GM23338 (cell line): ENCODE results near the gene GLRA1. TPM values are rescaled to one million over a fixed set of nuclear protein-coding genes. Genes with fewer than 3 reads are reported as not detected.
A peak's percentile ranks its signal among the peaks of the same experiment; 100 is the strongest.

Experiments
- ATAC-seq: fragments of 200-7000 bp; cut with Tn5 transposase; 3 replicates; pipeline ENCODE4 v1.9.1; 2020
- DNase-seq: peaks from one replicate; pipeline ENCODE4 v3.0.0-alpha.2; 2015; ENCODE audit warnings: low spot score
- H2AFZ ChIP-seq: fragments of 200-600 bp; sonication (generic); 2 replicates; pipeline ENCODE4 v1.8.0; 2016; ENCODE audit warnings: antibody characterized with exemption, mild to moderate bottlenecking, moderate library complexity
- H3F3A ChIP-seq: fragments of 200-600 bp; sonication (generic); replicated peaks from 2 replicates; pipeline ENCODE4 v1.8.0; 2017; ENCODE audit warnings: antibody characterized with exemption, mixed run types, low read depth
- H3K27ac ChIP-seq: fragments of 200-600 bp; sonication (generic); 2 replicates; pipeline ENCODE4 v1.6.1; 2016; ENCODE audit warnings: low read depth
- H3K27me3 ChIP-seq: fragments of 200-600 bp; sonication (generic); 2 replicates; pipeline ENCODE4 v1.8.0; 2016; ENCODE audit warnings: mild to moderate bottlenecking, mixed run types, moderate library complexity; ENCODE audit not compliant: insufficient read depth
- H3K36me3 ChIP-seq: fragments of 200-600 bp; sonication (generic); 2 replicates; pipeline ENCODE4 v1.8.0; 2016; ENCODE audit warnings: mild to moderate bottlenecking; ENCODE audit not compliant: insufficient read depth
- H3K4me1 ChIP-seq: fragments of 200-600 bp; sonication (generic); 2 replicates; pipeline ENCODE4 v1.8.0; 2016; ENCODE audit warnings: mild to moderate bottlenecking, moderate library complexity; ENCODE audit not compliant: insufficient read depth
- H3K4me2 ChIP-seq: fragments of 200-600 bp; sonication (generic); 2 replicates; pipeline ENCODE4 v1.7.1; 2017; ENCODE audit warnings: mixed run types
- H3K4me3 ChIP-seq: fragments of 200-600 bp; sonication (generic); 2 replicates; pipeline ENCODE4 v1.6.1; 2016; ENCODE audit warnings: mixed run types
- H3K79me2 ChIP-seq: fragments of 200-600 bp; sonication (generic); replicated peaks from 2 replicates; pipeline ENCODE4 v1.8.0; 2017; ENCODE audit warnings: mild to moderate bottlenecking; ENCODE audit not compliant: insufficient read depth
- H3K9me2 ChIP-seq: fragments of 200-600 bp; sonication (generic); 2 replicates; pipeline ENCODE4 v1.8.0; 2017; ENCODE audit not compliant: insufficient read depth
- H4K20me1 ChIP-seq: fragments of 200-600 bp; sonication (generic); replicated peaks from 2 replicates; pipeline ENCODE4 v1.8.0; 2017; ENCODE audit warnings: mild to moderate bottlenecking; ENCODE audit not compliant: insufficient read depth
- H3K27ac Mint-ChIP-seq: 2 replicates; pipeline ENCODE4 v1.8.0; 2020; ENCODE audit warnings: inconsistent platforms, mild to moderate bottlenecking, moderate library complexity, mixed read lengths
- H3K27me3 Mint-ChIP-seq: 3 replicates; pipeline ENCODE4 v1.8.0; 2022; ENCODE audit warnings: low read depth, mild to moderate bottlenecking, moderate library complexity, mixed read lengths, inconsistent platforms; ENCODE audit not compliant: insufficient read depth, poor library complexity
- H3K36me3 Mint-ChIP-seq: 3 replicates; pipeline ENCODE4 v1.8.0; 2021; ENCODE audit warnings: low read depth, mild to moderate bottlenecking, inconsistent platforms, moderate library complexity, mixed read lengths
- H3K4me1 Mint-ChIP-seq: 3 replicates; pipeline ENCODE4 v1.8.0; 2020; ENCODE audit warnings: mild to moderate bottlenecking, inconsistent platforms, mixed read lengths
- H3K4me3 Mint-ChIP-seq: 3 replicates; pipeline ENCODE4 v1.8.0; 2021; ENCODE audit warnings: moderate library complexity, mild to moderate bottlenecking, inconsistent platforms, mixed read lengths
- H3K9me3 Mint-ChIP-seq: 3 replicates; pipeline ENCODE4 v1.8.0; 2020; ENCODE audit warnings: moderate library complexity, mild to moderate bottlenecking, inconsistent platforms, mixed read lengths
- CREB1 ChIP-seq: fragments of 250-450 bp; sonication (Bioruptor Pico); IDR thresholded peaks from 2 replicates; pipeline ENCODE4 v1.5.0; 2020; ENCODE audit warnings: low read depth, mild to moderate bottlenecking, moderate library complexity
- EZH2 ChIP-seq: fragments of 200-600 bp; sonication (generic); IDR thresholded peaks from one replicate; pipeline ENCODE4 v1.8.0; 2017; ENCODE audit warnings: antibody characterized with exemption, mild to moderate bottlenecking, low read depth; ENCODE audit not compliant: unreplicated experiment
- EZH2phosphoT487 ChIP-seq: fragments of 200-600 bp; sonication (generic); IDR thresholded peaks from one replicate; pipeline ENCODE4 v1.8.1; 2018; ENCODE audit warnings: antibody characterized with exemption; ENCODE audit not compliant: unreplicated experiment
- JUNB ChIP-seq: IDR thresholded peaks from one replicate; pipeline ENCODE4 v1.6.1; 2016; ENCODE audit warnings: antibody characterized with exemption; ENCODE audit not compliant: unreplicated experiment
- NANOG ChIP-seq: IDR thresholded peaks from 2 replicates; pipeline ENCODE4 v1.6.1; 2016; ENCODE audit warnings: antibody characterized with exemption, borderline replicate concordance
- POLR2AphosphoS5 ChIP-seq: IDR thresholded peaks from 2 replicates; pipeline ENCODE4 v1.6.1; 2016; ENCODE audit warnings: antibody characterized with exemption, low read depth
- STAT1 ChIP-seq: IDR thresholded peaks from one replicate; pipeline ENCODE4 v1.6.1; 2016; ENCODE audit warnings: antibody characterized with exemption; ENCODE audit not compliant: unreplicated experiment
- ZNF114 ChIP-seq: fragments of 250-450 bp; sonication (Bioruptor Pico); IDR thresholded peaks from 2 replicates; pipeline ENCODE4 v1.5.0; 2020; ENCODE audit warnings: mild to moderate bottlenecking, moderate library complexity
- ZNF331 ChIP-seq: fragments of 250-450 bp; sonication (Bioruptor Pico); IDR thresholded peaks from 2 replicates; pipeline ENCODE4 v1.5.0; 2020; ENCODE audit warnings: low read depth, mild to moderate bottlenecking, moderate library complexity
- polyA plus RNA-seq: library from polyadenylated mRNA; unstranded; fragments of >200 nt; fragmentation: Nextera tagmentation; extraction: Ambion mirVana; gene quantifications from 2 replicates; pipeline ENCODE4 v1.2.1, GENCODE V29; 2016
- total RNA-seq: library from RNA; depleted of rRNA; stranded (reverse); fragments of >200 nt; shearing (Covaris generic); gene quantifications from 2 replicates; pipeline ENCODE4 v1.2.3, GENCODE V29; 2014
- TF ChIP-seq, protein P1 (sequence below): IDR thresholded peaks from 2 replicates; pipeline ENCODE4 v1.6.1; 2016; ENCODE audit warnings: antibody characterized with exemption
- TF ChIP-seq, protein P2 (sequence below): fragments of 250-450 bp; sonication (Bioruptor Pico); IDR thresholded peaks from 2 replicates; pipeline ENCODE4 v1.5.0; 2020; ENCODE audit warnings: mild to moderate bottlenecking, moderate library complexity
- TF ChIP-seq, protein P3 (sequence below), 2 experiments: fragments of 200-600 bp in 1 of 2; sonication (generic) in 1 of 2; conservative IDR thresholded peaks; 2 replicates each; pipeline versions ENCODE4 v1.5.1 to v1.6.1; 2016 to 2017; ENCODE audit warnings: antibody characterized with exemption in 2 of 2, low read depth in 2 of 2, mild to moderate bottlenecking in 2 of 2, moderate library complexity in 1 of 2

Gene GLRA1
- total and polyA plus RNA-seq, 2 experiments from 2014 or later: not detected

DNA sequence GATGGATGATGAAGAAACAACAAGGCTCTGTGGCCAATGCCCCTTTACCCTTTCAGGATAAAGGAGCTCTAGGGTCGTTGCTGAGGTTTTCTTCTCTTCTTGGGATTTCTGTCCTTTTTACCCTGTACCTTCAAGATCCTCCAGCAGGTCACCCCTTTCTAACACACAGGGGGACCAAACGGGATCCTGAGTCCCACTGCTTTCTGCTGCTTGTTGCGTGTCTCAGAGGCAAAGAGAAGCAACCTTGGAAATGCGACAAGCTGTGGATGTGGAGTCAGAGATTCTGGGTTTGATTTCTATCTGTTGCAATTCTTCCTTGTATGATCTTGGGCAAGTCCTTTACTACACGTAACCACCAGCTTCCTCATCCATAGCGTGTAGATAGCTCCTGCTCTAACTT is 20.5 kb downstream of the GLRA1 start:
- Histone ChIP-seq H3K79me2 (no peaks in the 10 kb centered on the region), H3K9me2 (no peaks in the 10 kb centered on the region), H4K20me1 (peaks cover 12% of the 10 kb centered on the region; the same call in 1 of the 2 replicates), H3K4me2 (peak overlapping the region; percentile 17; the same call in 1 of the 2 replicates), H3K27me3 (peaks cover 100% of the 10 kb centered on the region), H2AFZ (no peak overlapping the region), H3K27ac (no peak overlapping the region), H3K4me1 (peaks cover 20% of the 10 kb centered on the region), H3K36me3 (no peaks in the 10 kb centered on the region), H3K4me3 (no peak overlapping the region), H3F3A (no peaks in the 10 kb centered on the region)
- Mint-ChIP-seq H3K36me3 (no peaks in the 10 kb centered on the region), H3K4me3 (no peak overlapping the region), H3K27me3 (peaks cover 94% of the 10 kb centered on the region), H3K4me1 (peaks cover 11% of the 10 kb centered on the region; the same call in 2 of the 3 replicates), H3K9me3 (no peaks in the 10 kb centered on the region), H3K27ac (no peak overlapping the region)
- ATAC-seq (no peak; the same call in none of the 3 replicates), DNase-seq (no peak)
- TF ChIP-seq JUNB (no peak), EZH2 (peak; percentile 35)

DNA sequence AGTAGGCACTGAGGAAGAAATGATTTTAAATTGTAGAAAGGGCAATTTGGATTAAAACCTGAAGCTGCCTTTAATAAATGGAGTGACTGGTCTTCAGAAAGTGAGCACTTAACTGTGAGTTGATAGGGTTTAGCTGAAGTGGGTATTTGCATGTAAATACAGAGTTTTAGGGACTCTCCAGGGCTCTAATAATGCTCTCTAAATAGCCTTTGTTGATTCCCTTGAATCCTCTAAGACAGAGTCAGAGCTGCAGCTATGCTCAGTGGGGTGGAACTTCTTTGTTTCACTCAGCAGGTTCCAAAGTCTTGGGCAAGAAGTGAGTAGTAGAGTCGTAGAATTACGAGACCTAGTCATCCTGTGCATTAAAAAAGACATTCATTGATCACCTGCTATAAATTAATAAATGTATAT is 21.4 kb downstream of the GLRA1 start:
- peaks cover 97% of the 10 kb centered on the region for H3K27me3 Mint-ChIP-seq
- H3K27ac Mint-ChIP-seq: no peak overlapping the region
- peaks cover 100% of the 10 kb centered on the region for H3K27me3 ChIP-seq
- no peaks in the 10 kb centered on the region for H3K79me2 ChIP-seq
- no peak overlapping the region for H3K4me3 Mint-ChIP-seq
- peaks cover 11% of the 10 kb centered on the region; the same call in 2 of the 3 replicates for H3K4me1 Mint-ChIP-seq
- peak; percentile 99 for ATAC-seq
- peaks cover 13% of the 10 kb centered on the region; the same call in 1 of the 2 replicates for H4K20me1 ChIP-seq
- no peaks in the 10 kb centered on the region for H3K9me2 ChIP-seq
- H3K9me3 Mint-ChIP-seq: no peaks in the 10 kb centered on the region
- no peaks in the 10 kb centered on the region for H3F3A ChIP-seq
- DNase-seq: peak; percentile 87
- no peak overlapping the region for H3K27ac ChIP-seq
- no peak overlapping the region for H2AFZ ChIP-seq
- H3K4me3 ChIP-seq: no peak overlapping the region
- H3K36me3 Mint-ChIP-seq: no peaks in the 10 kb centered on the region
- no peaks in the 10 kb centered on the region for H3K36me3 ChIP-seq
- H3K4me1 ChIP-seq: peaks cover 20% of the 10 kb centered on the region
- peak overlapping the region; percentile 17; the same call in 1 of the 2 replicates for H3K4me2 ChIP-seq
- TF ChIP-seq NANOG: peak; percentile 92
- peak; percentile 24; the same call in 1 of the 2 replicates for TF ChIP-seq CREB1 (CRISPR knock-in tag)
- TF ChIP-seq ZNF331: no peak
- TF ChIP-seq STAT1: no peak
- TF ChIP-seq, protein P1, sequence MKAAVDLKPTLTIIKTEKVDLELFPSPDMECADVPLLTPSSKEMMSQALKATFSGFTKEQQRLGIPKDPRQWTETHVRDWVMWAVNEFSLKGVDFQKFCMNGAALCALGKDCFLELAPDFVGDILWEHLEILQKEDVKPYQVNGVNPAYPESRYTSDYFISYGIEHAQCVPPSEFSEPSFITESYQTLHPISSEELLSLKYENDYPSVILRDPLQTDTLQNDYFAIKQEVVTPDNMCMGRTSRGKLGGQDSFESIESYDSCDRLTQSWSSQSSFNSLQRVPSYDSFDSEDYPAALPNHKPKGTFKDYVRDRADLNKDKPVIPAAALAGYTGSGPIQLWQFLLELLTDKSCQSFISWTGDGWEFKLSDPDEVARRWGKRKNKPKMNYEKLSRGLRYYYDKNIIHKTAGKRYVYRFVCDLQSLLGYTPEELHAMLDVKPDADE: no peak
- TF ChIP-seq, protein P2, sequence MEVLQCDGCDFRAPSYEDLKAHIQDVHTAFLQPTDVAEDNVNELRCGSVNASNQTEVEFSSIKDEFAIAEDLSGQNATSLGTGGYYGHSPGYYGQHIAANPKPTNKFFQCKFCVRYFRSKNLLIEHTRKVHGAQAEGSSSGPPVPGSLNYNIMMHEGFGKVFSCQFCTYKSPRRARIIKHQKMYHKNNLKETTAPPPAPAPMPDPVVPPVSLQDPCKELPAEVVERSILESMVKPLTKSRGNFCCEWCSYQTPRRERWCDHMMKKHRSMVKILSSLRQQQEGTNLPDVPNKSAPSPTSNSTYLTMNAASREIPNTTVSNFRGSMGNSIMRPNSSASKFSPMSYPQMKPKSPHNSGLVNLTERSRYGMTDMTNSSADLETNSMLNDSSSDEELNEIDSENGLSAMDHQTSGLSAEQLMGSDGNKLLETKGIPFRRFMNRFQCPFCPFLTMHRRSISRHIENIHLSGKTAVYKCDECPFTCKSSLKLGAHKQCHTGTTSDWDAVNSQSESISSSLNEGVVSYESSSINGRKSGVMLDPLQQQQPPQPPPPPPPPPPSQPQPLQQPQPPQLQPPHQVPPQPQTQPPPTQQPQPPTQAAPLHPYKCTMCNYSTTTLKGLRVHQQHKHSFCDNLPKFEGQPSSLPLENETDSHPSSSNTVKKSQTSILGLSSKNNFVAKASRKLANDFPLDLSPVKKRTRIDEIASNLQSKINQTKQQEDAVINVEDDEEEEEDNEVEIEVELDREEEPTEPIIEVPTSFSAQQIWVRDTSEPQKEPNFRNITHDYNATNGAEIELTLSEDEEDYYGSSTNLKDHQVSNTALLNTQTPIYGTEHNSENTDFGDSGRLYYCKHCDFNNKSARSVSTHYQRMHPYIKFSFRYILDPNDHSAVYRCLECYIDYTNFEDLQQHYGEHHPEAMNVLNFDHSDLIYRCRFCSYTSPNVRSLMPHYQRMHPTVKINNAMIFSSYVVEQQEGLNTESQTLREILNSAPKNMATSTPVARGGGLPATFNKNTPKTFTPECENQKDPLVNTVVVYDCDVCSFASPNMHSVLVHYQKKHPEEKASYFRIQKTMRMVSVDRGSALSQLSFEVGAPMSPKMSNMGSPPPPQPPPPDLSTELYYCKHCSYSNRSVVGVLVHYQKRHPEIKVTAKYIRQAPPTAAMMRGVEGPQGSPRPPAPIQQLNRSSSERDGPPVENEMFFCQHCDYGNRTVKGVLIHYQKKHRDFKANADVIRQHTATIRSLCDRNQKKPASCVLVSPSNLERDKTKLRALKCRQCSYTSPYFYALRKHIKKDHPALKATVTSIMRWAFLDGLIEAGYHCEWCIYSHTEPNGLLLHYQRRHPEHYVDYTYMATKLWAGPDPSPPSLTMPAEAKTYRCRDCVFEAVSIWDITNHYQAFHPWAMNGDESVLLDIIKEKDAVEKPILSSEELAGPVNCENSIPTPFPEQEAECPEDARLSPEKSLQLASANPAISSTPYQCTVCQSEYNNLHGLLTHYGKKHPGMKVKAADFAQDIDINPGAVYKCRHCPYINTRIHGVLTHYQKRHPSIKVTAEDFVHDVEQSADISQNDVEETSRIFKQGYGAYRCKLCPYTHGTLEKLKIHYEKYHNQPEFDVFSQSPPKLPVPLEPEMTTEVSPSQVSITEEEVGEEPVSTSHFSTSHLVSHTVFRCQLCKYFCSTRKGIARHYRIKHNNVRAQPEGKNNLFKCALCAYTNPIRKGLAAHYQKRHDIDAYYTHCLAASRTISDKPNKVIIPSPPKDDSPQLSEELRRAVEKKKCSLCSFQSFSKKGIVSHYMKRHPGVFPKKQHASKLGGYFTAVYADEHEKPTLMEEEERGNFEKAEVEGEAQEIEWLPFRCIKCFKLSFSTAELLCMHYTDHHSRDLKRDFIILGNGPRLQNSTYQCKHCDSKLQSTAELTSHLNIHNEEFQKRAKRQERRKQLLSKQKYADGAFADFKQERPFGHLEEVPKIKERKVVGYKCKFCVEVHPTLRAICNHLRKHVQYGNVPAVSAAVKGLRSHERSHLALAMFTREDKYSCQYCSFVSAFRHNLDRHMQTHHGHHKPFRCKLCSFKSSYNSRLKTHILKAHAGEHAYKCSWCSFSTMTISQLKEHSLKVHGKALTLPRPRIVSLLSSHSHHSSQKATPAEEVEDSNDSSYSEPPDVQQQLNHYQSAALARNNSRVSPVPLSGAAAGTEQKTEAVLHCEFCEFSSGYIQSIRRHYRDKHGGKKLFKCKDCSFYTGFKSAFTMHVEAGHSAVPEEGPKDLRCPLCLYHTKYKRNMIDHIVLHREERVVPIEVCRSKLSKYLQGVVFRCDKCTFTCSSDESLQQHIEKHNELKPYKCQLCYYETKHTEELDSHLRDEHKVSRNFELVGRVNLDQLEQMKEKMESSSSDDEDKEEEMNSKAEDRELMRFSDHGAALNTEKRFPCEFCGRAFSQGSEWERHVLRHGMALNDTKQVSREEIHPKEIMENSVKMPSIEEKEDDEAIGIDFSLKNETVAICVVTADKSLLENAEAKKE (CRISPR knock-in tag): 0 out of 2 replicates have a peak, but pooled peaks have one; percentile 37
- no peak for TF ChIP-seq JUNB
- TF ChIP-seq EZH2phosphoT487: no peak
- TF ChIP-seq ZNF114: no peak
- TF ChIP-seq POLR2AphosphoS5: peak; percentile 54
- TF ChIP-seq, protein P3, sequence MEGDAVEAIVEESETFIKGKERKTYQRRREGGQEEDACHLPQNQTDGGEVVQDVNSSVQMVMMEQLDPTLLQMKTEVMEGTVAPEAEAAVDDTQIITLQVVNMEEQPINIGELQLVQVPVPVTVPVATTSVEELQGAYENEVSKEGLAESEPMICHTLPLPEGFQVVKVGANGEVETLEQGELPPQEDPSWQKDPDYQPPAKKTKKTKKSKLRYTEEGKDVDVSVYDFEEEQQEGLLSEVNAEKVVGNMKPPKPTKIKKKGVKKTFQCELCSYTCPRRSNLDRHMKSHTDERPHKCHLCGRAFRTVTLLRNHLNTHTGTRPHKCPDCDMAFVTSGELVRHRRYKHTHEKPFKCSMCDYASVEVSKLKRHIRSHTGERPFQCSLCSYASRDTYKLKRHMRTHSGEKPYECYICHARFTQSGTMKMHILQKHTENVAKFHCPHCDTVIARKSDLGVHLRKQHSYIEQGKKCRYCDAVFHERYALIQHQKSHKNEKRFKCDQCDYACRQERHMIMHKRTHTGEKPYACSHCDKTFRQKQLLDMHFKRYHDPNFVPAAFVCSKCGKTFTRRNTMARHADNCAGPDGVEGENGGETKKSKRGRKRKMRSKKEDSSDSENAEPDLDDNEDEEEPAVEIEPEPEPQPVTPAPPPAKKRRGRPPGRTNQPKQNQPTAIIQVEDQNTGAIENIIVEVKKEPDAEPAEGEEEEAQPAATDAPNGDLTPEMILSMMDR (conservative IDR thresholded peaks at IDR 0.05; ENCODE audit: low read depth in 2 of 2): no peak
- TF ChIP-seq EZH2: no peak
